Neural cell (in vitro differentiated cells): ENCODE measurements around the gene TRIAP1.

ENCODE experiments used
- EP300 ChIP-seq: fragments of 450-650 bp; conservative IDR thresholded peaks from 2 replicates; pipeline ENCODE4 v1.6.1; 2014; ENCODE audit warnings: antibody characterized with exemption, mild to moderate bottlenecking, moderate library complexity; ENCODE audit not compliant: poor library complexity, severe bottlenecking
- EZH2 ChIP-seq: fragments of 200-600, 300-800 bp; shearing (Covaris generic), sonication (generic); IDR thresholded peaks from 2 replicates; pipeline ENCODE4 v1.6.1; 2014; ENCODE audit warnings: antibody characterized with exemption, low read length, borderline replicate concordance, mild to moderate bottlenecking; ENCODE audit not compliant: insufficient read depth, poor library complexity, severe bottlenecking
- RAD21 ChIP-seq: fragments of 450-650 bp; conservative IDR thresholded peaks from 2 replicates; pipeline ENCODE4 v1.6.1; 2014; ENCODE audit warnings: antibody characterized with exemption, mild to moderate bottlenecking, moderate library complexity
- TF ChIP-seq, protein P1 (sequence below): fragments of 450-650 bp; IDR thresholded peaks from 2 replicates; pipeline ENCODE4 v1.5.1; 2014; ENCODE audit warnings: antibody characterized with exemption, mild to moderate bottlenecking, moderate library complexity; ENCODE audit not compliant: poor library complexity, severe bottlenecking

GRCh38 chr12:120425797-120426196 is 20.4 kb downstream of the TRIAP1 start:
- TF ChIP-seq EZH2 (no peak), EP300 (no peak), RAD21 (no peak)
- TF ChIP-seq, protein P1, sequence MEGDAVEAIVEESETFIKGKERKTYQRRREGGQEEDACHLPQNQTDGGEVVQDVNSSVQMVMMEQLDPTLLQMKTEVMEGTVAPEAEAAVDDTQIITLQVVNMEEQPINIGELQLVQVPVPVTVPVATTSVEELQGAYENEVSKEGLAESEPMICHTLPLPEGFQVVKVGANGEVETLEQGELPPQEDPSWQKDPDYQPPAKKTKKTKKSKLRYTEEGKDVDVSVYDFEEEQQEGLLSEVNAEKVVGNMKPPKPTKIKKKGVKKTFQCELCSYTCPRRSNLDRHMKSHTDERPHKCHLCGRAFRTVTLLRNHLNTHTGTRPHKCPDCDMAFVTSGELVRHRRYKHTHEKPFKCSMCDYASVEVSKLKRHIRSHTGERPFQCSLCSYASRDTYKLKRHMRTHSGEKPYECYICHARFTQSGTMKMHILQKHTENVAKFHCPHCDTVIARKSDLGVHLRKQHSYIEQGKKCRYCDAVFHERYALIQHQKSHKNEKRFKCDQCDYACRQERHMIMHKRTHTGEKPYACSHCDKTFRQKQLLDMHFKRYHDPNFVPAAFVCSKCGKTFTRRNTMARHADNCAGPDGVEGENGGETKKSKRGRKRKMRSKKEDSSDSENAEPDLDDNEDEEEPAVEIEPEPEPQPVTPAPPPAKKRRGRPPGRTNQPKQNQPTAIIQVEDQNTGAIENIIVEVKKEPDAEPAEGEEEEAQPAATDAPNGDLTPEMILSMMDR: no peak
